Measurements from ENCODE around the gene MACROD1.

The MACROD1 gene

DNA sequence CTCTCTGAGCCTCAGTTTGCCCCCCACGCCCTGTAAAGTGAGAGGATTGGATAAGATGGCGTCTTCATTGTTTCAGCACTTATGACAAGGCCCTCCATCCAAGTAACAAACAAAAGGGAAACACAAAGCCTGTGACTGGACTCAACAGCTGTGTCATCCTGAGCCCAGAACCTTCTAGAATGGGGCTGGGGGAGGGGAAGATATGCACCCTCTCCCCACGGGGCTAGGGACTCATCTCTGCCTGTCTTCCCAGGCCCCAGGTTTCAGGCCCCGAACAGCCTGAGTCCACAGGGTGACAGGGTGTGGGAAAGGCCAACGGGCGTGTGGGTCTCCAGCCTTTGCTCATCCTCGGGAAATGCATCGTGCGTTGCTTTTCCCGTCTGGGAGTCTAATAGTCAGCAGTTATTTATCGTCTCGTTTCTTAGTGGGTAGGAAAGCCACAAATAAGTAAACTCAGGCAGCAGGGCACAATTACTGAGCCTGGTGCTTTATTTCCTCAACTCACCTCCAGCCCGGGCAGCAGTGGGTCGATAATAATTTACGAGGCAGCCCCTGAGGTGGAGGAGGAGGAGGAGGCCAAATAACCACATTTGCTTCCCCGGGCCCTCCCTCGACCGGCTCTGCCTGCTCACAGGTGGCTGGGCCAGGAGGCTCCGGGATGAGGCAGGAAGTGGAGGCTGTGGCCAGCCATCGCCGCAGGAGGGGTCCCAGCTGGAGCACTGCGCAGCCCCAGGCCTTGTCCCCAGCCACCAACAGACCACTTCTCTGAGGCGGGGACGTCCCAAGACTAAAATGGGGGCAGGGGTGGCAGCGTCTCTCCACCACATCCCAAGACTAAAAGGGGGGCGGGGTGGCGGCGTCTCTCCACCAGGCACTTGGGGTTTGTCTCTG, 75.8 kb downstream of the MACROD1 start:
- DNase-seq = no peak

DNA sequence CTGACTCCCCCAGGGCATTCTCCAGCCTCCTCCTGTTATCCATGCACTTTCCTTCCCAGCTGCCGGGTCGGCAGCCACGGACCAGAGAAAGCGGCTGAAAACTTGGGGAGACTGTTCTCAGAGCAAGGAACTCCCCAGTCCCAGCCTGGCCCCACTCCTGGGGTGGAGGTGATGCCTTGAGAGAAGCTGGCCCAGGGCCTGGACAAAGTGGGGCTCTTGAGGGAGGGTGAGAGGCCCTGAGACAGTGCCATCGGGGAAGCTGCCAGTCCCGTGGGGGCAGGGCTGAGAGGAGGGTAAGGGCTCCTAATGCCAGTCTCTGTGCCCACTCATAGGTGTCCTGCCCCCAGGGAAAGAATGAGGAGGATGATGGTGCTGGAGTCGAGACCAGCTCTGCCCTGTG, 76.4 kb downstream of the MACROD1 start:
- no peak for DNase-seq

DNA sequence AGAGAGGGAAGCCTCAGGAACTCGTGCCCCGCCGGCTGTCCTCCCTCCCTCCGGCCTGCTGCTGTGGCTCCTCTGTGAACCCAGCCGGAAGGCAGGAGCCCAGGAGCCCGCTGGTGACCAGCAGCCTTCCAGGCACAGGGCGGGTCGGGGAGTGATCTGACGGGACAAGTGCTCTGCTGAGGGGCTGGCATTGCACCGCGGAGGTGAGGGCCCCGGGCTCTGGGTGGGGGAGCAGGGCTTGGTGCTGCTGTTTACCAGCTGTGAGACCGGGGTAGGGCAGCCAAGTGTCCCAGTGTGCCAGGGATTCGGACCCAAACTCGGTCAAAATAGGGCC, 76.9 kb downstream of the MACROD1 start:
- DNase-seq = no peak

DNA sequence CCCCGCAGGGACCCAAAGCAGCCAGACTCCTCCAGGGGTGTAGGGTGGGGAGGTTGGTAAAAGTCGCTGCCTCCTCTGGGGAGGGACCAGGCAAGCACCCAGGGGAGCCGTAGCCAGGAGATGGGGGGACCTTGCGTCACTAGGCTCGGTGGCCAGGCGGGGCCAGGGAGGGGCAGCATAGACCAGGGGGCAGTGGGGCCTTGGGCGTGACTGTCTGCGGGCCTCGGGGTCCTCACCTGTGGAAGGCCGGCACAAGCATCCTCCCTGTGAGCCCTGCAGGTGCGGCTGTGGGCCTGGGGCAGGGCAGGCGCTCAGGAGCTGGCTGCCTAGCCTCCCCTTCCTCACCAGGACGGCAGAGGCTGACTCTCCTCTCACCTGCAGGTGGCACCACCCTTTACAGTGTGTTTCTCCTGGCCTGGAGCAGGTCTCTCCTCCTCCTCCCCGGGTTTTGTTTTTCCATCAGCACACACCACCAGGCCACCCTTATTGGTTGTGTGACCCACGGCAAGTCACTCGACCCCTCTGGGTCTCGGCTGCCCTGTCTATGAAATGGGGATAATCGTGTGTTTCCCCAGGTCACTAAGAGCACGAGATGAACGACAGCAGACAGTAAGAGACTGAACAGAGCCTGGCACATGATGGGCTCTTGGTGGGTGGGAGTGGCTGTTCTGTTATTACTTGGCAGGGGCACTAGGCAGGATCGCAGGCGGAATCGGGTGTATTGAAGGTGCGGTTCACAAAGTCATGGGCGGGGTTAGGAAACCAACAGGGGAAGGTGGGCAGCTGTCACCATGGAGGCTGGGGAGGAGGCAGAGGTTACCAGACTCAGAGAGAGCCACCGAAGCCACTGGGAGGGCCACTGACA, 77.5 kb downstream of the MACROD1 start:
- DNase-seq = no peak

DNA sequence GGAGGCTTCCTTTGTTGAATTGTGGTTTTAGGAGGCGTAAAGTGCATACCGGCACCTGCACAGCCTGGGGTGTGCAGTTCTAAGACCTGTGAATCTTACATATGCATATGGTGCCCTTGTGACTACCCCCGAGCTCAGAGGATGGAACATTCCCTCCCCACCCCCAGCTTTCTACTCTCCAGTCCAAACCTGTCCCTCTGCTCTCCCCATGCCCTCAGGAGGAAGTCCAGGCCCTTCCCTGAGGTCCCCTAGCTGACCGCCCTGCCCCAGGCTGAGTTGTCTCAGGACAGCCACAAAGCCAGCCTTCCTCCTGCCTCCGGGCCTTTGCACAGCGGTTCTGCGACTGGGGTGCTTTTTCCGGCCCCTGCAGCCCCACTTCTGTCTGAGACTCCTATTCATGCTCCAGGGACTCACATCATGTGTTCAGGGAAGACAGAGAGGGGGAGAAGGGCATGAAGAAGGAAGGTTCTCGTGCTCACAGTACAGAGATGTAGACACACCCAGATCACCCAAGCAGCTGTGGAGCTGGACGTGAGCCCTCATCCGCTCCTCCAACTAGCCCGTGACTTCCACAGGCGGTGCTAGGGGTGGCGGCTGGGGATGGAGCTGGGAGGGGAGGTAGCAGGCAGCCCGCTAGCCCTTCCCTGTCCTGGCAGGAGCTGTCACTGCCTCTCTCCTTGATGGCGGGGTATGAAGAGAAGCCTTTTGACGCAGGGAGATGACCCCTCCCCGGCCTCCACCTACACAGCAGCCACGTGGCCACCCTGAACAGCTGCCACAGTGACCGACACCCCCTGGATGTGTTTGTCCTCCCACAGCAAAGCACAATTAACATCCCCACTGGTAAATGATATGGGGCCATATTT, 79.4 kb downstream of the MACROD1 start:
- DNase-seq = peak; percentile 66

DNA sequence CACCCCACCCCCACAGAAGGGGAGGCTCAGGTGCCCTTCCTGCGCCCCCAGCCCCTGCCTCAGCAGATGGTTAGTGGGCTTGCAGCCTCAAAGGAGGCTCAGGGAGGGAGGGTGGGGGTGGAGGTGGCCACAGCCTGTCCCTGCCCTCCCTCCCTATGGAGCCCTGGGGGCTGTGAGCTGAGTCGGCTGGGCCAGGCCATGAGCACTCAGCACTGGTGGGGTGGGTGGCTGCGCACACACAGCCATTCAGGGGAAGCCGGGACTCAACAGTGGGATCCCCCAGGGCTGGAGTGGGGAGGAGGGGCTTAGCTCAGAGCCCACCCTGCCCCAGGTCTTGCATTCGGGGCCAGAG, 80.0 kb downstream of the MACROD1 start:
- no peak for DNase-seq

DNA sequence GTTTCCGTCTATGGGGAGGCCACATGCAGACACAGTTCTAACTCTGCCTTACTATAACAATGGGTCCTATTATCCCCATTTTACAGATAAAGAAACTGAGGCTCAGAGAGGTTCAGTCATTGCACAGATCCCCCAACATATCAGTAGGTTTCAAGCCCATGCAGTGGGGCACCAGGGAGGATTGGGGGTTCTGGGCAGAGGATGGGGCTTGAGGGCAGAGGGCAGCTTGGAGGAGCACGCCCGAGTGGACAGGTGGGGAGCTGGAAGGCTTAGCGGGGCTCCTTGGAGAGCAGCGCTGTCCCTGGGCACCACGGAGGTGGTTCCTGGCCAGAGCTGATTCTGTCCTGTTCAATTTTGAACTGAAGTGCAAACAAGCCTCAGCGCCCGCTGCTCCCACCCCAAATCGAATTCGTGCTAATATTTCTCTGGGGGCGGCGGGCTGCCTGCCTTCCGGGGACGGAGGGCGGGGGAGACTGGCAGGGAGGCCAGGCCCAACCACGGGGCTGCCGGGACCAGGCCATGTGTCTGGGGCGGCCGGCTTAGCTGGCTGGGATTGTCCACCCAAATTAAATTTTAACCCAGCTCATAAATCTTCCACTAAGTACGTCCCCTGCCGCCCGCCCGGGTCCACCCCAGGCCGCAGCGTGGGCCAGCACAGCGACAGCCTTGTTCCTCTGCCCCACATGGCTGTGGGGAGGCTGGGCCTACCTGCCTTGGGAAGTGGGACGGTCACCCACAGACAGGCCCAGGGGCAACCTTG, 80.8 kb downstream of the MACROD1 start:
- no peak for DNase-seq

DNA sequence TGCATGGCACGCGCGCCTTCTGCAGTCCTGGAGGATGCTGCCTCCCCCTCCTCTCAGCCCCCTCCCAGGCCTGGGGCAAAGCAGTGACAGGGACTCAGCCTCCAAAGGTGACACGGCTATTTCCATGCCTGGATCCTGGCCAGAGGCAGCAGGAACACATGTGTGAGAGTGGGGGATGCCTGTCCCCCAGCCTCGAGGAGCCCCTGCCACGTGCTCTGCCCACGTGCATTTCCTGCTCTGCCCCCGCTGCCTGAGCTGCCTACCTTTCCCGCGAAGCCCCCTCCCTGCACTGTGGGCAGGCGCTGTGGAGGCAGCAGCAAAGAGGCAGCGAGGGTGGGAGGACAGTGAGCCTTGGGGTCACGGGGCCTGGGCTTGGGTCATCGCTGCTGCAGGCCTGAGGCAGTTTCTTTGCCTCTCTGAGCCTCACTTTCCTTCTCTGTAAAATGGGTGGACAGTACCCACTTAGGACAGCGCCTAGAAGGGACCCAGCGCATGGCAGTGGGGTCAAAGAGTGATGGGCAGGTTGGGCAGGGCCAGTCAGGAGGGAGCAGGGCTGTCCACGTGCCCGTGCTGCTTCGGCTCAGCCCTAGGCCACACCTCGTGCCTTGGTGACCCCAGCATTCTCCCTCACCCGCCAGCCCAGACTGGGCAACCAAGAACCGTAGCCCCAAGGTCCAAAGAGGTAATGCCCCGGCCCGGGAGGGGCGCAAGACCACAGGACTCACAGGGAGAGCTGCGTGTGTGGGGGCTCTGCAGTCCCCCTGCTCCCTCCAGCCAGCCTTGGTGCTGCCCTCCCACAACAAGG, 81.6 kb downstream of the MACROD1 start:
- no peak for DNase-seq

DNA sequence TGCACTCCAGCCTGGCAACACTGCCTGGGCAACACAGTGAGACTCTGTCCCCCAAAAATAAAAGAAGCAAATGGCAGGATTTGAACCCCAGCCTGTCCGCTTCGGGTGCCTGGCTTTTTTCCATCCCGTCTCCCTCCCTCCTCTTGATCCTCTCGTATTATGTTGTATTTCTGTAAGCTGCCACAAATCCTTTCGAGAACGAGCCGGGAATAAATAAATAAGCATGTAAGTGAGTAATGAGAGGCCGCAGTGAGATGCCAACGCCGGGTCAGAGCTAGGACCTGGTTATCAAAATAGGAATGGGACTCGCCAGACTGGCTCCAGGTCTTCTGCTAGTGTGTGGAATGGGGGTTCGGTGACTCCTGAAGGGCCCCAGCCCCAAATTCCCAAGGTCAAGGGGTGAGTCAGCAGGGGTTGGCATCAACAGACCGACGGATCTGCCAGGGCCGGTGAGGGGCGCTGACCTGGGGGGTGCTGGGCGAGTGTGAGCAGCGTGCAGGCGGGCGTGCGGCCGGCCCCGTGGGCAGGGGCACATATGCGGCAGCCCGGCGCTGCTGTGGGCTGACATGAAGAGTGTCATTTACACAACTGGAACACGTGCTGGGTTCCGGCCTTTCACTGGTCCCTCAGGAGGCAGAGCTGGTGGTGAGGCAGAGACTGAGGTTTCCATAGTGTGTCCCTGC, 82.4 kb downstream of the MACROD1 start:
- DNase-seq = no peak

DNA sequence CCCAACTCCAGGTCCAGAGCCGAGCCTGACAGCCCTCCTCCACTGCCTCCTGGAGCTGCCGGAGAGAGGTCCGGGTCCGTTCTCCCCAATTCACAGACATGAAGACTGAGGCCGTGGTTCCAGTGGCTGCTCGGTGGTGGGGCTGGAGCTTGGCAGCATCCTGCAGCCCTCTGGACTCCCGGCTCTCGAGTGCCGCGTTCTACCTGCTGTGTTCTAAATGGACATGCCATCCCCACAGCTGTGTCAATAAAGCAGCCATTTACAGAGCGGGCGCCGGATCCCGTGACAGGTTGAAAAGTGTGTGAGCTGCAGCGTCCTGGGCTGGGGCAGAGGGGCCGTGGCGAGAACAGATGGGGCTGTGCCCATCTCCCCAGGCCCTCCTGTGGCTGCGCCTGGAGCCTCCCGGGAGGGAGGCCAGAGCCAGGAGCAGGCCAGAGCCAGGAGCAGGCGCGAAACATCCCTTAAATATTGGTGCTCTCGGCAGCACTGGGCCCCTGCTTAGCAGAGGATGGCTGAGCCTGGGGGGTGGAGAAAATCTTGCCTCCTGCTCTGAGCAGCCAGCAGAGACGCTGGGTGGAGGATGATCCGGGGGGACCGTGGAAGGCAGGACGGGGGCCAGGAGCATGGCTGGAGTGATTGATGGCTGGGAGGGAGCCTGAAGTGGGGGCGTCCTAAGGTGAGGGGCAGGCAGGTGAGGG, 84.0 kb downstream of the MACROD1 start:
- no peak for DNase-seq

DNA sequence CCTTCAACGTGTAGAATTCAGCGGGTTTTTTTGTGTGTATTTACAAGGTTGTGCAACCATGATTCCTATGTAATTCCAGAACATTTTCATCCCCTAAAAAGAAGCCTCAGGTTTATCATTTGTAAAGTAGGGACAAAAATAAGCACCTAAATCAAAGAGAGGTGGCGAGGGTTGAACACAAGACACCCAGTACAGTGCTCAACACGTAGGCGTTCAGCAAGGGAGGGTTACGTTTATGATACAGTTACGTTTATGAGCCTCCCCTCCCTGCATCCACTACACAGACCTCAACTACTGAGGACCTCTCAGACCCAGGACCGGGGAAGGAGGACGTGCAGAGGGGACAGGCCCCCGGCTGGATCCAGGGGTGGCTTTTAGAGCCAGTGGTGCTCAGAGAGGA, 85.5 kb downstream of the MACROD1 start:
- DNase-seq = no peak

DNA sequence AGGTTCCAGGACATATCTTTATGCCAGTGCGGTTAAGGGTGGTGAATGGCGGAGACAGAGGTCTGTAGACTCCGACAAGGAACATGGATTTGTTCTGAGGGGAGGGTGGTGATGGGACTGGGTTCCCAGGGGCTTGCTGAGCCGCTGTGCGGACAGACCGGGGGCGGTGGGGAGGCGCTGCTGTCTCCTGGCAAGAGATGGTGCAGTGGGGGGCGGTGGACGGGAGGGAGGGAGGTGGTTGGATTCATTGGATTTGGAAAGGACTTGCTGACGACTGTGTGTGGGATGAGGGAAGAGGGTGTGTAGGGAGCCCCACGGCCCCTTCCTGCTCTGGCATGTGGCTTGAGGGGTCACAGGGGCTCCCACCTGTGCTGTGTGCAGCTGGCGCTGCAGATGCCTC, 87.0 kb downstream of the MACROD1 start:
- no peak for DNase-seq

DNA sequence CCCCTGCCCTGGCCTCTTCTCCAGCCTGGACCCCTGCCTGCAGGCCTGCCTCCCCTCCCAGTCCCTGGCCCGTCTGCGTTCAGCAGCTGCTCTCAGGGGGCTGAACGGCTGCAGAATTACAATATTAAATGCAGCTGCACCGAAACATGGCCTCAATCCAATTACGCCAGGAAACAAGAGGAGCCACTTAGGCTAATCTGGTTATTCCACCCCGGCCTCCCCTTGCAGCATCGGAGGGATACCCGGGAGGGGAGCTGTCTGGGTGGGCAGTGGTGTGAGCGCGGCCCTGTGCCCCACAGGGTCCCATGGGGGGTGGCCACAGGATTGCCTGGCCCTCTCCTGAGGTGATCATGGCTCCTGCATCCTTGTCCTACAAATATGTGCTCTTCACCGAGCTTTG, 87.6 kb downstream of the MACROD1 start:
- peak; percentile 69 for DNase-seq

DNA sequence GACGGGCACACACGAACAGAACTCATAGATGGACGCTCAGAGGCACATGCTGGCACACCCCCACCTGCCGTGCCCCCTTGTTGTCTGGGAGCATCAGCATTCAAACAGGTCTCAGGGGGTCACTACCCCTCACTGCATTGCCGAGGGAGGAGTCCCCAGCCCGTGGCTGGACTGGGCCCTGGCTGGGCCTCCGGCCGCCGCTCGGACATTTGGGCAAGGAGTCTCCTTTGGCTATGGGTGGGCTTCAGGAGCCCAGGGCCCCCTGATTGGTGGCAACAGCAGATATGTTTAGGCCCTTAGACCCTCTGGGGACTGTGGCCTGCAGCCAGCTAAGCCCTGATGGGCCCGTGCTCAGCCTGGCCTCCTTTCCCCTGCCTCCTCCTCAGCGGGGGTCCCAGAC, 88.3 kb downstream of the MACROD1 start:
- no peak for DNase-seq

DNA sequence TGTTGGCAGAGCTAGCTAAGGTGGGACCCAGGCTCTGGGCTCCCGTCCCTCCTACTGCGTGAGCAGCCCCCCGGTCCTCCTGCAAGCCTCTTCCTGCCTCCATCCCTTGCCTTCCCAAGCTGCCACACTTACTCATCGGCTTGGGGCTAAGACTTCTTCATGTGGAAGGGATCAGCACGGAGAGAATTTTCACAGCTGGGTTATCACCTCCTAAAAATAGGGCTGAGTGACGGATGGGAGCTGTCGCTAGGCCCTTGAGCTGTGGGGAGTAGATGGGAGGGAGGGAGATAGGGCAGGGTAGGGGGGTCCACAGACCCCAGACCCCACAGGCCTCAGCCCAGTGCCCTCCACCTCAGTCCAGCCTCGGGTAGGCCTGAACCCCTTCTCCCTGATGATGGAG, 89.2 kb downstream of the MACROD1 start:
- DNase-seq = no peak

DNA sequence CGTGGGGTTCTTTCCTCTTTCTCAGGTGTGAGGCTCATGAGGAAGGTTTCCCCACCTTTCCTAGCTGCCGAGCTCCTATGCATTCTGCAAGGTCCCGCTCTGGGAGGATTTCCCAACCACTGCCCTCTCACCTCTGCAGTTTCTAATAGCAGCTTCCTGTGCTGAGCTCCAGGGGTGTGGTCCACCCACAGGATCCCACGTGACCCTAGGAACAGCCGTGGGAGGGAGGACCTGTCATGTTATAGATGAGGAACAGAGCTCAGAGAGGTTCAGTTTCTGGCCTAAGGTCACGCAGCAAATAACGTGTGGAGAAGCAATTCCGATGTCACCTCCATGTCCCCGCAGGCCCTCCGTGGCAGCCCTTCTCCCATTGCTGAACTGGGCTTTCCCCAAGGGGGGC, 91.7 kb downstream of the MACROD1 start:
- no peak for DNase-seq

DNA sequence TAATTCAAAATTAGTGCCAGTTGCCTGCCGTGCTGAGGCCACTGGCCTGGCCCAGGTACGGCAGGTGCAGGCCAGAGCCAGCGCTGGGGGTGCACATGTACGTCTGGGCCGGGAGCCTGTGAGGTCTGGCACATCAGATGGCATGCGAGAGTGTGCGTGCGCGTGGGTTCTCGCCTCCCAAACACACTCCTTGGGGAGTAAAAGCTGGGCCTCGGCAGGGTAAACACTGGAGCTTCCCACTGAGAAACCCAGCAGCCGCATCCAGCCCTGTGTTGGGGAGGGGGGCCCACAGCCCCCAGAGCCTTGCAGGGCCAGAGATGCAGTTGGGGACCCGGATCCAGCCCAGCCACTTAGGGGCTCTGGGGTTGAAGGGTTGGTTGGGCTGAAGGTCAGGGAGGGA, 92.4 kb downstream of the MACROD1 start:
- DNase-seq = no peak

DNA sequence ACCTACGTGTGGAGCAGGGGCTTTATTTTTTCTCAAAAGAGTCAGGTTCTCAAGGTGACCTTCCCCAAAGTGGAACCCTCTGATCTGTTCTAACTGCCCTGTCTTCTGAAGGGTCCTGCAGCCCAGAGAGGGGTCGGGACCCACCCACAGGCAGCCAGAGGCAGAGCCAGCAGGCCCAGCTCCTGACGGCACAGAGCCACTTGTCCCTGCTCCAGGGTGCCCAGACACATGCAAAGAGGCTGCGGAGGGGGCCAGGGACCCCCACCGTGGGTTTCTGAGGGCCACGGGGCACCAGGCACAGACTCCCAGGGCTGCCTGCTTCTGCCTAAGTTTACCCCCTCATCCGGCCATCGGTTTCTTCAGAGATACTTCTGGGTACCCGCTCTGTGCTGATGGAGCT, 93.0 kb downstream of the MACROD1 start:
- DNase-seq = no peak

DNA sequence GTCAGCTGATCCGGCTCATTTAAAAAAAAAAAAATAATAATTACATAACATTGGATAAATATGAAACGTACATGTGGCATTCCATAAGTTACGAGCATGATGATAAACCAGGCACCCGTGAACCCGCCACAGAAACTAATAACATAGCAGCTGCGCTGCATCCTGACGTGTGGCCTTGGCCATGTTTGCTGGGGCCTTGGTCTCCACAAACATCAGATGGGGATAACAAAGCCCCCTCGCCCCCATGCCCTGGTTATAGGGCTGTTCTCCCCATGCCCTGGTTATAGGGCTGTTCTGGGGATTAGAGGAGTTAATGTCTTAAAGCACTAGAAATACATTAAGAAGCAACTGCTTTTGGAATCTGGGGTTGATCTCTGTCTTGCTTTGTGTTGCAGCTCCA, 93.5 kb downstream of the MACROD1 start:
- no peak for DNase-seq

DNA sequence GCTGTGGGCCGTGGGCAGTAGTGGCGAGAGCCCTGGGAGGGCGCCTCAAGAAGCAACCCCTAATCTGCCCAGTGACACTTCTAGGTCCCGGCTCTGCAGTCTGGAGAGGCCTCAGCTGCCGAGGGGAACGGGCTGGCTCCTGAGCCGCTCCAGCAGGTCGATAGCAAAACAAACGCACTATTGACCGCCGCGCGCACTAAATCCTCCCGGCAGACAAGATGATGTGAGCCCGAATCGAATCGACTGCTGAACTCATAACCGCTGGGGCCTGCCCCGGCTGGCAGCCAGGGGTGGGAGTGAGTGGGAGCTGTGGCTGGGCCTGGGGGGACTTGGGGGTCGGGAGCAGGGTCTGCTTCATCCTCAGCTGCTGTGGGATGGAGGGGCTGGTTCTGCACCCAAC, 94.1 kb downstream of the MACROD1 start:
- no peak for DNase-seq

DNA sequence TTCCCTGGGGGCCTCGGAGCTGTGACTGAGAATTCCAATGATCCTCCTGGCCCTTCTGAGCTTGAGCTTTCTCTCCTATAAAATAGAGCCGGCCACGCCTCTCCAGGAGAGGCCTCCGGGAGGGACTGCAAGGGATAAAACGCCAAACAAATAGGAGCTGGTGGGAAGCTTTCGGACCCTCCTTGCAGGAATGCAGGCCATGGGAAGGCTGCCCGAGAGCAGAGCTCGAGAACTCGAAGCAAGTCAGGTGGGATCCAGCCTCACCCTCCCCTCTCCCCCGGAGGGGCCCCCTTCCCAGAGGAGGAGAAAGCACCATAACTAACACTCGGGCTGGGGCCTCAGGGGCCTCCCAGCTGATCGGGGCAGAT, 95.6 kb downstream of the MACROD1 start:
- no peak for DNase-seq
